Measurements from ENCODE around the gene PPP1R1C.

Gene PPP1R1C

GRCh38 chr2:182115258-182115657 is 129.6 kb downstream of the PPP1R1C start:
- DNase-seq, result no peak

- DNase-seq, result no peak
Observed at GRCh38 chr2:182116774-182117173, 131.1 kb downstream of the PPP1R1C start.

- DNase-seq, result no peak
Observed at GRCh38 chr2:182117196-182117595, 131.5 kb downstream of the PPP1R1C start.

- no peak for DNase-seq
Observed at GRCh38 chr2:182128821-182129707, 143.4 kb downstream of the PPP1R1C start.

GRCh38 chr2:182132605-182133004 is 147.0 kb downstream of the PPP1R1C start:
- no peak for DNase-seq

GRCh38 chr2:182133195-182133891 is 147.7 kb downstream of the PPP1R1C start:
- DNase-seq, result no peak

GRCh38 chr2:182134201-182134600 is 148.5 kb downstream of the PPP1R1C start:
- no peak for DNase-seq

GRCh38 chr2:182142062-182142461 is 156.4 kb downstream of the PPP1R1C start:
- no peak for DNase-seq

- no peak for DNase-seq
Observed at GRCh38 chr2:182144041-182144775, 158.6 kb downstream of the PPP1R1C start.

GRCh38 chr2:182144776-182145165 is 159.1 kb downstream of the PPP1R1C start:
- no peak for DNase-seq

GRCh38 chr2:182148344-182148743 is 162.7 kb downstream of the PPP1R1C start:
- no peak for DNase-seq

- no peak for DNase-seq
Observed at GRCh38 chr2:182163878-182164277, 178.2 kb downstream of the PPP1R1C start.

- no peak for DNase-seq
Observed at GRCh38 chr2:182164686-182165085, 179.0 kb downstream of the PPP1R1C start.

GRCh38 chr2:182165202-182165601 is 179.5 kb downstream of the PPP1R1C start:
- DNase-seq, result no peak

GRCh38 chr2:182166406-182166805 is 180.8 kb downstream of the PPP1R1C start:
- no peak for DNase-seq

- DNase-seq, result no peak
Observed at GRCh38 chr2:182166841-182167240, 181.2 kb downstream of the PPP1R1C start.
